ENCODE results near the gene SLCO3A1.

Gene SLCO3A1

GRCh38 chr15:91853511-91853947 lies at the start of gene SLCO3A1:
SLCO3A1 (plus strand) TSS chr15:91853708.
- H3K36me3 ChIP-seq (replicated peaks; ENCODE audit: low read depth, low read length) = no peaks in the 10 kb centered on the region
- no peaks in the 10 kb centered on the region for H3K79me2 ChIP-seq (ENCODE audit: low read length)
- peak within 1 kb of the TSS; percentile 32 for H2AFZ ChIP-seq (ENCODE audit: low read depth, low read length)
- no peak within 1 kb of the TSS for H3K27ac ChIP-seq (ENCODE audit: low read length)
- peak within 1 kb of the TSS; percentile 55 for H3K9ac ChIP-seq (ENCODE audit: low read length)
- TF ChIP-seq CTCF (IDR thresholded peaks at IDR 0.05; ENCODE audit: low read depth, low read length) = no peak
- TF ChIP-seq EZH2phosphoT487 (IDR thresholded peaks at IDR 0.05; ENCODE audit: low read depth) = no peak
- peaks cover 39% of the 10 kb centered on the region for H3K4me1 ChIP-seq (ENCODE audit: low read length)
- peaks cover 30% of the 10 kb centered on the region for H4K20me1 ChIP-seq (ENCODE audit: insufficient read depth, low read length)
- H3K9me3 ChIP-seq (ENCODE audit: insufficient read depth, low read length) = no peaks in the 10 kb centered on the region
- peaks cover 33% of the 10 kb centered on the region for H3K27me3 ChIP-seq (ENCODE audit: low read depth, low read length)
- peak within 1 kb of the TSS; percentile 69 for H3K4me2 ChIP-seq (ENCODE audit: low read length)
- peak within 1 kb of the TSS; percentile 84 for H3K4me3 ChIP-seq (ENCODE audit: low read length)

- Histone ChIP-seq H3K27ac (ENCODE audit: low read length) (no peak overlapping the region), H3K27me3 (ENCODE audit: low read depth, low read length) (peaks cover 26% of the 10 kb centered on the region)
Measured at GRCh38 chr15:91807122-91807521, 46.4 kb upstream of the SLCO3A1 start.

GRCh38 chr15:91813924-91814323 lies 39.6 kb upstream of the SLCO3A1 start:
- TF ChIP-seq EZH2phosphoT487 (IDR thresholded peaks at IDR 0.05; ENCODE audit: low read depth) (no peak), CTCF (IDR thresholded peaks at IDR 0.05; ENCODE audit: low read depth, low read length) (no peak)
- H3K27ac ChIP-seq (ENCODE audit: low read length) = no peak overlapping the region

More at GRCh38 chr15:91807122-91807521, 46.4 kb upstream of the SLCO3A1 start:
- no peak overlapping the region for H3K9ac ChIP-seq (ENCODE audit: low read length)
- no peaks in the 10 kb centered on the region for H3K9me3 ChIP-seq (ENCODE audit: insufficient read depth, low read length)
- no peak overlapping the region for H3K4me2 ChIP-seq (ENCODE audit: low read length)
- no peaks in the 10 kb centered on the region for H3K79me2 ChIP-seq (ENCODE audit: low read length)
- H3K4me1 ChIP-seq (ENCODE audit: low read length) = no peaks in the 10 kb centered on the region
- no peak overlapping the region for H3K4me3 ChIP-seq (ENCODE audit: low read length)
- TF ChIP-seq CTCF (IDR thresholded peaks at IDR 0.05; ENCODE audit: low read depth, low read length) (no peak), EZH2phosphoT487 (IDR thresholded peaks at IDR 0.05; ENCODE audit: low read depth) (no peak)
- no peaks in the 10 kb centered on the region for H3K36me3 ChIP-seq (replicated peaks; ENCODE audit: low read depth, low read length)
- H2AFZ ChIP-seq (ENCODE audit: low read depth, low read length) = no peak overlapping the region
- no peaks in the 10 kb centered on the region for H4K20me1 ChIP-seq (ENCODE audit: insufficient read depth, low read length)

GRCh38 chr15:91816942-91817341 lies 36.6 kb upstream of the SLCO3A1 start:
- no peaks in the 10 kb centered on the region for H3K4me1 ChIP-seq (ENCODE audit: low read length)
- TF ChIP-seq EZH2phosphoT487 (IDR thresholded peaks at IDR 0.05; ENCODE audit: low read depth) (no peak), CTCF (IDR thresholded peaks at IDR 0.05; ENCODE audit: low read depth, low read length) (no peak)
- H3K27ac ChIP-seq (ENCODE audit: low read length) = no peak overlapping the region
- no peaks in the 10 kb centered on the region for H4K20me1 ChIP-seq (ENCODE audit: insufficient read depth, low read length)
- H3K4me2 ChIP-seq (ENCODE audit: low read length) = no peak overlapping the region
- no peaks in the 10 kb centered on the region for H3K36me3 ChIP-seq (replicated peaks; ENCODE audit: low read depth, low read length)
- H3K79me2 ChIP-seq (ENCODE audit: low read length) = no peaks in the 10 kb centered on the region
- no peak overlapping the region for H3K9ac ChIP-seq (ENCODE audit: low read length)
- H3K9me3 ChIP-seq (ENCODE audit: insufficient read depth, low read length) = peaks cover 9% of the 10 kb centered on the region
- H3K4me3 ChIP-seq (ENCODE audit: low read length) = no peak overlapping the region
- H3K27me3 ChIP-seq (ENCODE audit: low read depth, low read length) = peaks cover 4% of the 10 kb centered on the region; the same call in 1 of the 2 replicates
- H2AFZ ChIP-seq (ENCODE audit: low read depth, low read length) = no peak overlapping the region

More at GRCh38 chr15:91813924-91814323, 39.6 kb upstream of the SLCO3A1 start:
- H3K9me3 ChIP-seq (ENCODE audit: insufficient read depth, low read length) = peaks cover 9% of the 10 kb centered on the region
- H3K27me3 ChIP-seq (ENCODE audit: low read depth, low read length) = peaks cover 4% of the 10 kb centered on the region; the same call in 1 of the 2 replicates
- no peak overlapping the region for H3K4me3 ChIP-seq (ENCODE audit: low read length)
- no peaks in the 10 kb centered on the region for H3K79me2 ChIP-seq (ENCODE audit: low read length)
- no peak overlapping the region for H2AFZ ChIP-seq (ENCODE audit: low read depth, low read length)
- no peak overlapping the region for H3K4me2 ChIP-seq (ENCODE audit: low read length)
- H3K4me1 ChIP-seq (ENCODE audit: low read length) = no peaks in the 10 kb centered on the region
- H4K20me1 ChIP-seq (ENCODE audit: insufficient read depth, low read length) = no peaks in the 10 kb centered on the region
- no peak overlapping the region for H3K9ac ChIP-seq (ENCODE audit: low read length)
- no peaks in the 10 kb centered on the region for H3K36me3 ChIP-seq (replicated peaks; ENCODE audit: low read depth, low read length)
